PC-9 (cell line): Measurements from ENCODE around the gene RER1. TPM values are rescaled to one million over a fixed set of nuclear protein-coding genes. Genes with fewer than 3 reads are reported as not detected.

Source experiments
- BruUV-seq: library from RNA; stranded (reverse); fragments of 400-500 nt; replicated peaks from 2 replicates; lab custom pipeline; 2021; lab: Mats Ljungman, UMichigan
- CTCF ChIA-PET: fragments of 300-600 bp; sonication (Branson Sonifier 250); formaldehyde crosslinking; loops from one replicate; lab custom pipeline; 2022; ENCODE audit warnings: antibody characterized with exemption; lab: Charles Lee
- POLR2A ChIA-PET: fragments of 300-600 bp; sonication (Branson Sonifier 250); formaldehyde crosslinking; loops from one replicate; lab custom pipeline; 2022; ENCODE audit warnings: antibody characterized with exemption; ENCODE audit not compliant: unreplicated experiment; lab: Charles Lee
- DNase-seq, 2 experiments: peaks; one replicate each; pipeline versions ENCODE4 v3.0.0 to v3.0.0-alpha.2; 2015 to 2022; ENCODE audit warnings: mixed read lengths in 1 of 2
- H2AFZ ChIP-seq: fragments of 200-600 bp; sonication (generic); 2 replicates; pipeline ENCODE4 v1.8.1; 2017; ENCODE audit warnings: antibody characterized with exemption
- H3F3A ChIP-seq: fragments of 200-600 bp; sonication (generic); 2 replicates; pipeline ENCODE4 v1.8.1; 2017; ENCODE audit warnings: antibody characterized with exemption, mild to moderate bottlenecking, low read depth; ENCODE audit not compliant: insufficient read depth
- H3K27ac ChIP-seq: fragments of 200-600 bp; sonication (generic); 2 replicates; pipeline ENCODE4 v1.6.1; 2016; ENCODE audit warnings: mixed run types
- H3K27me3 ChIP-seq: fragments of 200-600 bp; sonication (generic); 2 replicates; pipeline ENCODE4 v1.6.1; 2016; ENCODE audit warnings: low read depth, mixed run types; ENCODE audit not compliant: insufficient read depth
- H3K36me3 ChIP-seq: fragments of 200-600 bp; sonication (generic); 2 replicates; pipeline ENCODE4 v1.6.1; 2016; ENCODE audit warnings: low read depth, mixed run types
- H3K4me1 ChIP-seq: fragments of 200-600 bp; sonication (generic); replicated peaks from 2 replicates; pipeline ENCODE4 v1.6.1; 2016; ENCODE audit warnings: mixed run types; ENCODE audit not compliant: insufficient read depth
- H3K4me2 ChIP-seq: fragments of 200-600 bp; sonication (generic); 2 replicates; pipeline ENCODE4 v1.6.1; 2017; ENCODE audit warnings: mixed run types
- H3K4me3 ChIP-seq: fragments of 200-600 bp; sonication (generic); 2 replicates; pipeline ENCODE4 v1.6.1; 2016; ENCODE audit warnings: mixed run types
- H3K79me2 ChIP-seq: fragments of 200-600 bp; sonication (generic); 2 replicates; pipeline ENCODE4 v1.6.1; 2017; ENCODE audit warnings: low read depth, mixed run types
- H3K9me2 ChIP-seq: fragments of 200-600 bp; sonication (generic); 2 replicates; pipeline ENCODE4 v1.8.1; 2017; ENCODE audit warnings: mild to moderate bottlenecking; ENCODE audit not compliant: insufficient read depth
- H3K9me3 ChIP-seq: fragments of 200-600 bp; sonication (generic); 2 replicates; pipeline ENCODE4 v1.8.1; 2016; ENCODE audit warnings: low read depth; ENCODE audit not compliant: insufficient read depth
- H4K20me1 ChIP-seq: fragments of 200-600 bp; sonication (generic); 2 replicates; pipeline ENCODE4 v1.8.1; 2017; ENCODE audit not compliant: insufficient read depth
- EZH2 ChIP-seq: fragments of 200-600 bp; sonication (generic); IDR thresholded peaks from 2 replicates; pipeline ENCODE4 v1.8.0; 2017; ENCODE audit warnings: antibody characterized with exemption, low read depth
- intact Hi-C: fragments of 100-400 bp; cut with micrococcal nuclease; formaldehyde crosslinking; loops from one replicate; pipeline ENCODE4 v1.10.0; 2022; ENCODE audit not compliant: unreplicated experiment
- total RNA-seq: library from RNA; stranded (reverse); gene quantifications from 2 replicates; pipeline ENCODE4 v1.2.3, GENCODE V29; 2021
- TF ChIP-seq, protein P1 (sequence below): fragments of 200-600 bp; sonication (generic); conservative IDR thresholded peaks from 2 replicates; pipeline ENCODE4 v1.6.1; 2017; ENCODE audit warnings: mixed run types, antibody characterized with exemption, mild to moderate bottlenecking, moderate library complexity

The RER1 gene
- total RNA-seq, 1 experiment from 2014 or later, result 131 TPM

DNA sequence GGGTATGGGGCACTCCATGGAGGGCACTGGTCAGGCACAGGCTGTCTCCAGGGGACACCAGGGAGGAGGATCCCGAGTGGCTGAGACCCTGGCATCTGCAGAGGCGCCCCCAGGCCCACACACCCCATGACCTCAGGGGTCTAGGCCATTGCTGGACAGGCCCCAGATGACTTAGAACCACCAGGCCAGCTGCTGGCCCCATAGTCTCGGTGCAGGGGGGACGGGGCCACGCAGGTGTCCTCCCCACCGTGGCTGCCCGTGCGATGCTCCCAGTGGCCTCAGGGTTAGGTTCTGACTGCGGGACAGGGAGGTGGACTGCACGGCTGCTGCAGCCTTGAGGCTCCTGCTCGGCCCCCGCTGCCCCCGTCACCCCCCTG lies 44.2 kb upstream of the RER1 start:
- no peaks in the 10 kb centered on the region for H3K4me1 ChIP-seq
- H3K27me3 ChIP-seq, result no peaks in the 10 kb centered on the region
- H3K27ac ChIP-seq, result no peak overlapping the region
- no peaks in the 10 kb centered on the region for H3K79me2 ChIP-seq
- TF ChIP-seq, protein P1, sequence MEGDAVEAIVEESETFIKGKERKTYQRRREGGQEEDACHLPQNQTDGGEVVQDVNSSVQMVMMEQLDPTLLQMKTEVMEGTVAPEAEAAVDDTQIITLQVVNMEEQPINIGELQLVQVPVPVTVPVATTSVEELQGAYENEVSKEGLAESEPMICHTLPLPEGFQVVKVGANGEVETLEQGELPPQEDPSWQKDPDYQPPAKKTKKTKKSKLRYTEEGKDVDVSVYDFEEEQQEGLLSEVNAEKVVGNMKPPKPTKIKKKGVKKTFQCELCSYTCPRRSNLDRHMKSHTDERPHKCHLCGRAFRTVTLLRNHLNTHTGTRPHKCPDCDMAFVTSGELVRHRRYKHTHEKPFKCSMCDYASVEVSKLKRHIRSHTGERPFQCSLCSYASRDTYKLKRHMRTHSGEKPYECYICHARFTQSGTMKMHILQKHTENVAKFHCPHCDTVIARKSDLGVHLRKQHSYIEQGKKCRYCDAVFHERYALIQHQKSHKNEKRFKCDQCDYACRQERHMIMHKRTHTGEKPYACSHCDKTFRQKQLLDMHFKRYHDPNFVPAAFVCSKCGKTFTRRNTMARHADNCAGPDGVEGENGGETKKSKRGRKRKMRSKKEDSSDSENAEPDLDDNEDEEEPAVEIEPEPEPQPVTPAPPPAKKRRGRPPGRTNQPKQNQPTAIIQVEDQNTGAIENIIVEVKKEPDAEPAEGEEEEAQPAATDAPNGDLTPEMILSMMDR, result no peak
- no peak for TF ChIP-seq EZH2
- H3K4me3 ChIP-seq, result no peak overlapping the region
- H4K20me1 ChIP-seq, result no peaks in the 10 kb centered on the region; the same call in 1 of the 2 replicates
- no peaks in the 10 kb centered on the region for H3K9me2 ChIP-seq
- no peak for DNase-seq
- ChIA-PET POLR2A (no interaction called here), CTCF (no interaction called here)
- no TSS peak for BruUV-seq
- no peaks in the 10 kb centered on the region for H3K36me3 ChIP-seq
- no peaks in the 10 kb centered on the region for H3K9me3 ChIP-seq
- no peak overlapping the region for H3K4me2 ChIP-seq
- intact Hi-C loops, result no loop called here
- H2AFZ ChIP-seq, result no peak overlapping the region
- H3F3A ChIP-seq, result peaks cover 8% of the 10 kb centered on the region; the same call in 1 of the 2 replicates

DNA sequence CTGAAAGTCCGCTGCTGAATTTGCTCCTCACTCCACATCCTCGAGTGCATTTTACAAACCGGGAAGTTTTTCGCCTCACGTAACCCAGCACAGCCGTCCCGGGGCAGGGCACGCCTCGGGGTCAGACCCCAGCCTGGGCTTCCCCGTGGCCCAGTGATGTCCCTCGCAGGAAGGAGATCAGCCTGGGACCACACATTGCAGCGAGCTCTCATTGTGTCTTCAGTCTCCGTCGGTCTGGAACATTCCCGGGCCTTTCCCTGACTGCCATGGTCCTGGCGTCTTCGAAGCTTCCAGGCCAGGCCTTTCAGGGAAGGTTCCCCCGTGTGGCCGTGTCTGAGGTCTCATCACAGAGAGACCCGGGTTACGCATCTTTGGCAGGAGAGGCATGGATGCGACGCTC lies 43.7 kb upstream of the RER1 start:
- Histone ChIP-seq H3K36me3 (no peaks in the 10 kb centered on the region), H3K4me2 (no peak overlapping the region), H3K9me2 (no peaks in the 10 kb centered on the region), H3K27me3 (no peaks in the 10 kb centered on the region), H2AFZ (no peak overlapping the region), H3K9me3 (no peaks in the 10 kb centered on the region), H3F3A (peaks cover 8% of the 10 kb centered on the region; the same call in 1 of the 2 replicates), H4K20me1 (no peaks in the 10 kb centered on the region; the same call in 1 of the 2 replicates), H3K27ac (no peak overlapping the region), H3K4me1 (no peaks in the 10 kb centered on the region), H3K79me2 (no peaks in the 10 kb centered on the region), H3K4me3 (no peak overlapping the region)
- intact Hi-C loops, result no loop called here
- BruUV-seq, result no TSS peak
- TF ChIP-seq EZH2, result no peak
- TF ChIP-seq, protein P1, result no peak
- CTCF ChIA-PET, result no interaction called here
- POLR2A ChIA-PET, result no interaction called here
- DNase-seq, result no peak

GRCh38 chr1:2348346-2349325 lies 43.0 kb upstream of the RER1 start:
- no peak overlapping the region for H3K27ac ChIP-seq
- no peak overlapping the region for H3K4me3 ChIP-seq
- intact Hi-C loops, result no loop called here
- POLR2A ChIA-PET, result no interaction called here
- no peaks in the 10 kb centered on the region for H3K79me2 ChIP-seq
- no peaks in the 10 kb centered on the region for H3K9me3 ChIP-seq
- TF ChIP-seq, protein P1, result no peak
- TF ChIP-seq EZH2, result no peak
- H3K9me2 ChIP-seq, result no peaks in the 10 kb centered on the region
- H3F3A ChIP-seq, result peaks cover 8% of the 10 kb centered on the region; the same call in 1 of the 2 replicates
- no peaks in the 10 kb centered on the region; the same call in 1 of the 2 replicates for H4K20me1 ChIP-seq
- H3K27me3 ChIP-seq, result no peaks in the 10 kb centered on the region
- DNase-seq, result no peak
- H3K36me3 ChIP-seq, result no peaks in the 10 kb centered on the region
- BruUV-seq, result no TSS peak
- CTCF ChIA-PET, result no interaction called here
- H2AFZ ChIP-seq, result no peak overlapping the region
- H3K4me2 ChIP-seq, result no peak overlapping the region
- no peaks in the 10 kb centered on the region for H3K4me1 ChIP-seq
